ENCODE measurements around the gene PPP1CB.

- TF ChIP-seq ZNF501 (tag by site-specific recombination; IDR thresholded peaks at IDR 0.05), result no peak
- no peak for TF ChIP-seq ZNF558 (tag by site-specific recombination; IDR thresholded peaks at IDR 0.05)
- no peak for TF ChIP-seq KLF7 (tag by site-specific recombination; IDR thresholded peaks at IDR 0.05; ENCODE audit: borderline replicate concordance)
- no peak for TF ChIP-seq ZNF544 (tag by site-specific recombination; IDR thresholded peaks at IDR 0.05)
- TF ChIP-seq KLF16 (tag by site-specific recombination; IDR thresholded peaks at IDR 0.05), result no peak
- TF ChIP-seq CTCF (tag by site-specific recombination; IDR thresholded peaks at IDR 0.05), result no peak
- no peak for TF ChIP-seq WT1 (tag by site-specific recombination; IDR thresholded peaks at IDR 0.05)
- no peak for TF ChIP-seq ZNF830 (tag by site-specific recombination; IDR thresholded peaks at IDR 0.05; ENCODE audit: low read depth)
- no peak for TF ChIP-seq ZNF785 (tag by site-specific recombination; IDR thresholded peaks at IDR 0.05)
- no peak for TF ChIP-seq ZNF585B (tag by site-specific recombination; IDR thresholded peaks at IDR 0.05)
- TF ChIP-seq ZNF704 (tag by site-specific recombination; IDR thresholded peaks at IDR 0.05), result no peak
- TF ChIP-seq ZNF274 (IDR thresholded peaks at IDR 0.05; ENCODE audit: low read length), result no peak
- TF ChIP-seq ZNF274 (tag by site-specific recombination; IDR thresholded peaks at IDR 0.05; ENCODE audit: borderline replicate concordance), result no peak
- TF ChIP-seq ZNF121 (tag by site-specific recombination; IDR thresholded peaks at IDR 0.05), result no peak
- no peak for TF ChIP-seq ZNF416 (tag by site-specific recombination; IDR thresholded peaks at IDR 0.05)
Measured at GRCh38 chr2:28758459-28758858, 6.8 kb downstream of the PPP1CB start.

Data from HEK293 (cell line).